WTC11 (cell line): Measurements from ENCODE around the gene ZBTB20. TPM values are rescaled to one million over a fixed set of nuclear protein-coding genes. Genes with fewer than 3 reads are reported as not detected.

Source experiments
- ATAC-seq: fragments of 200-7000 bp; cut with Tn5 transposase; 2 replicates; pipeline ENCODE4 v1.10.0; 2021; ENCODE audit warnings: mild to moderate bottlenecking, moderate library complexity
- CTCF ChIA-PET: fragments of 300-600 bp; sonication (Branson Sonifier 250); formaldehyde crosslinking; loops from one replicate; lab custom pipeline; 2021; ENCODE audit warnings: antibody characterized with exemption; lab: Charles Lee
- POLR2A ChIA-PET: fragments of 350-600 bp; sonication (Branson Sonifier 250); formaldehyde crosslinking; loops from one replicate; lab custom pipeline; 2021; ENCODE audit warnings: antibody characterized with exemption; lab: Charles Lee
- DNase-seq: peaks from one replicate; pipeline ENCODE4 v3.0.0; 2021; ENCODE audit warnings: low spot score
- H3K27ac Mint-ChIP-seq: 2 replicates; pipeline ENCODE4 v1.8.0; 2021; ENCODE audit warnings: mixed read lengths
- H3K27me3 Mint-ChIP-seq: 2 replicates; pipeline ENCODE4 v1.8.0; 2021; ENCODE audit warnings: low read depth, mild to moderate bottlenecking, moderate library complexity, mixed read lengths
- H3K36me3 Mint-ChIP-seq: 2 replicates; pipeline ENCODE4 v1.8.0; 2021; ENCODE audit warnings: mixed read lengths
- H3K4me1 Mint-ChIP-seq: 2 replicates; pipeline ENCODE4 v1.8.0; 2022; ENCODE audit warnings: mixed read lengths
- H3K4me3 Mint-ChIP-seq: 2 replicates; pipeline ENCODE4 v1.8.0; 2021; ENCODE audit warnings: mild to moderate bottlenecking, moderate library complexity, mixed read lengths
- H3K9me3 Mint-ChIP-seq: 2 replicates; pipeline ENCODE4 v1.8.0; 2021; ENCODE audit warnings: mixed read lengths
- CBFB ChIP-seq: sonication (generic); formaldehyde crosslinking; IDR thresholded peaks from 2 replicates; pipeline ENCODE4 v1.8.1; 2022; ENCODE audit warnings: mild to moderate bottlenecking, low read depth, missing genetic modification reagents
- MXD4 ChIP-seq: fragments of 250-450 bp; sonication (Bioruptor Pico); IDR thresholded peaks from 2 replicates; pipeline ENCODE4 v1.8.0; 2021; ENCODE audit warnings: mild to moderate bottlenecking, moderate library complexity, borderline replicate concordance
- NFE2L1 ChIP-seq: sonication (generic); formaldehyde crosslinking; IDR thresholded peaks from 2 replicates; pipeline ENCODE4 v1.8.1; 2023; ENCODE audit warnings: missing genetic modification reagents
- NR3C1 ChIP-seq: sonication (generic); formaldehyde crosslinking; conservative IDR thresholded peaks from 2 replicates; pipeline ENCODE4 v1.8.1; 2023; ENCODE audit warnings: low read depth, mild to moderate bottlenecking, missing genetic modification reagents
- RORB ChIP-seq: fragments of 250-450 bp; sonication (Bioruptor Pico); IDR thresholded peaks from 2 replicates; pipeline ENCODE4 v1.9.0; 2021; ENCODE audit warnings: mild to moderate bottlenecking
- SMAD3 ChIP-seq: sonication (generic); formaldehyde crosslinking; IDR thresholded peaks from 2 replicates; pipeline ENCODE4 v1.8.0; 2022; ENCODE audit warnings: missing genetic modification reagents, mild to moderate bottlenecking, borderline replicate concordance
- SOX15 ChIP-seq: fragments of 250-450 bp; sonication (Bioruptor Pico); IDR thresholded peaks from 2 replicates; pipeline ENCODE4 v1.9.0; 2021; ENCODE audit warnings: mild to moderate bottlenecking
- TEAD1 ChIP-seq: sonication (generic); formaldehyde crosslinking; IDR thresholded peaks from 2 replicates; pipeline ENCODE4 v1.8.0; 2022; ENCODE audit warnings: mild to moderate bottlenecking, missing genetic modification reagents
- ZNF121 ChIP-seq: sonication (generic); formaldehyde crosslinking; IDR thresholded peaks from 2 replicates; pipeline ENCODE4 v1.8.0; 2023; ENCODE audit warnings: missing genetic modification reagents
- ZNF232 ChIP-seq: sonication (generic); formaldehyde crosslinking; IDR thresholded peaks from 2 replicates; pipeline ENCODE4 v1.8.0; 2022; ENCODE audit warnings: mild to moderate bottlenecking, missing genetic modification reagents
- ZNF423 ChIP-seq: fragments of 250-450 bp; sonication (Bioruptor Pico); IDR thresholded peaks from 2 replicates; pipeline ENCODE4 v2.1.2; 2022; ENCODE audit warnings: mild to moderate bottlenecking, moderate library complexity
- total RNA-seq: library from RNA; stranded (reverse); gene quantifications from 3 replicates; pipeline ENCODE4 v1.2.3, GENCODE V29; 2021
- TF ChIP-seq, protein P1 (sequence below): fragments of 250-450 bp; sonication (Bioruptor Pico); IDR thresholded peaks from 2 replicates; pipeline ENCODE4 v1.8.0; 2021; ENCODE audit warnings: mild to moderate bottlenecking
- TF ChIP-seq, protein P2 (sequence below): fragments of 250-450 bp; sonication (Bioruptor Pico); IDR thresholded peaks from 2 replicates; pipeline ENCODE4 v1.9.0; 2021; ENCODE audit warnings: moderate library complexity, mild to moderate bottlenecking, inconsistent platforms, borderline replicate concordance
- TF ChIP-seq, protein P3 (sequence below): sonication (generic); formaldehyde crosslinking; IDR thresholded peaks from 2 replicates; pipeline ENCODE4 v1.8.1; 2022; ENCODE audit warnings: mild to moderate bottlenecking, missing genetic modification reagents, moderate library complexity, borderline replicate concordance
- TF ChIP-seq, protein P4 (sequence below): sonication (generic); formaldehyde crosslinking; IDR thresholded peaks from 2 replicates; pipeline ENCODE4 v1.8.1; 2023; ENCODE audit warnings: mild to moderate bottlenecking, moderate library complexity, missing genetic modification reagents
- TF ChIP-seq, protein P5 (sequence below): fragments of 250-450 bp; sonication (Bioruptor Pico); IDR thresholded peaks from 2 replicates; pipeline ENCODE4 v1.9.0; 2021; ENCODE audit warnings: mild to moderate bottlenecking

The ZBTB20 gene
- total RNA-seq, 1 experiment from 2014 or later, result 1.5 TPM

DNA sequence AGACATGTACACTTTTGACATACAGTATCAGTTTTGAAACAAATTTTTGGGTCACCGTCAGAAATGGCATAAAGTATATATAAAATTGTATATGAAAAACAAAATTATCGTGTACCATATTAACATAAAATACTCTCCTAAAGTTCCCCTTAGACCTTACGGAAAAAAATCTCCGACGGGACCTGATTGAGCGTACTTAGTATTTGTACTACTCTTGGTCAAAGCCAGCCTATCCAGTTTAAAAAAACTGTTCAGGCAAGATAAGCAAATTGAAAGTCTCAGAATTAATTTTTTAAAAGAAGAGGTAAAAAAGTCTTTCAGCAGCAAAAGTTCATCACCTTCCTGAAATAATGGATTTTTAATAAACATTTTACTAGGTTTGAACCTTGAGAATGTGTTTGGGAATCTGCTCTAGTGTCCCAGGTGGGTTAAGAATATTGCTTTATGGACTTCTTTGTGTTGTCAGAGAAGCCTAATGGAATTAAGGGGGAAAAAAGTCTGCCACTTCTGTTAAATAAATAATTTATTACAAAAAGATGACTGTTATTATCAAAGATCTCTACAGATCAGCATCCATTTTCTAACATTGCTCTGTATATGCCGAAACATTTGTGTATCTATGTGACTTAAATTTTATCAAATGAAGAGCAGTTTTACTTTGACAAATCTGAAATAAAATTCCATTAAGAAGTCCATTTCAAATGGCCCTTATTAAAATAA lies 48.6 kb downstream of the ZBTB20 start:
- peaks cover 11% of the 10 kb centered on the region for H3K4me1 Mint-ChIP-seq
- no peaks in the 10 kb centered on the region for H3K27me3 Mint-ChIP-seq
- no peaks in the 10 kb centered on the region for H3K36me3 Mint-ChIP-seq
- H3K9me3 Mint-ChIP-seq, result peaks cover 6% of the 10 kb centered on the region
- ATAC-seq, result no peak
- H3K4me3 Mint-ChIP-seq, result no peak overlapping the region
- no peak overlapping the region for H3K27ac Mint-ChIP-seq
- CTCF ChIA-PET, result no interaction called here
- DNase-seq, result no peak
- TF ChIP-seq, protein P1, sequence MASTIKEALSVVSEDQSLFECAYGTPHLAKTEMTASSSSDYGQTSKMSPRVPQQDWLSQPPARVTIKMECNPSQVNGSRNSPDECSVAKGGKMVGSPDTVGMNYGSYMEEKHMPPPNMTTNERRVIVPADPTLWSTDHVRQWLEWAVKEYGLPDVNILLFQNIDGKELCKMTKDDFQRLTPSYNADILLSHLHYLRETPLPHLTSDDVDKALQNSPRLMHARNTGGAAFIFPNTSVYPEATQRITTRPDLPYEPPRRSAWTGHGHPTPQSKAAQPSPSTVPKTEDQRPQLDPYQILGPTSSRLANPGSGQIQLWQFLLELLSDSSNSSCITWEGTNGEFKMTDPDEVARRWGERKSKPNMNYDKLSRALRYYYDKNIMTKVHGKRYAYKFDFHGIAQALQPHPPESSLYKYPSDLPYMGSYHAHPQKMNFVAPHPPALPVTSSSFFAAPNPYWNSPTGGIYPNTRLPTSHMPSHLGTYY (CRISPR knock-in tag), result no peak
- POLR2A ChIA-PET, result no interaction called here

- no peaks in the 10 kb centered on the region for H3K27me3 Mint-ChIP-seq
- no peak for ATAC-seq
- POLR2A ChIA-PET, result no interaction called here
- TF ChIP-seq, protein P2, sequence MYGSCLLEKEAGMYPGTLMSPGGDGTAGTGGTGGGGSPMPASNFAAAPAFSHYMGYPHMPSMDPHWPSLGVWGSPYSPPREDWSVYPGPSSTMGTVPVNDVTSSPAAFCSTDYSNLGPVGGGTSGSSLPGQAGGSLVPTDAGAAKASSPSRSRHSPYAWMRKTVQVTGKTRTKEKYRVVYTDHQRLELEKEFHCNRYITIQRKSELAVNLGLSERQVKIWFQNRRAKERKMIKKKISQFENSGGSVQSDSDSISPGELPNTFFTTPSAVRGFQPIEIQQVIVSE (CRISPR knock-in tag), result no peak
- TF ChIP-seq ZNF121 (no peak), SMAD3 (CRISPR knock-in tag) (no peak), MXD4 (CRISPR knock-in tag) (no peak), TEAD1 (CRISPR knock-in tag) (no peak), NR3C1 (CRISPR knock-in tag) (no peak), RORB (CRISPR knock-in tag) (no peak), CBFB (CRISPR knock-in tag) (no peak), NFE2L1 (CRISPR knock-in tag) (no peak), ZNF423 (CRISPR knock-in tag) (no peak), ZNF232 (CRISPR knock-in tag) (no peak), SOX15 (CRISPR knock-in tag) (no peak)
- TF ChIP-seq, protein P3, sequence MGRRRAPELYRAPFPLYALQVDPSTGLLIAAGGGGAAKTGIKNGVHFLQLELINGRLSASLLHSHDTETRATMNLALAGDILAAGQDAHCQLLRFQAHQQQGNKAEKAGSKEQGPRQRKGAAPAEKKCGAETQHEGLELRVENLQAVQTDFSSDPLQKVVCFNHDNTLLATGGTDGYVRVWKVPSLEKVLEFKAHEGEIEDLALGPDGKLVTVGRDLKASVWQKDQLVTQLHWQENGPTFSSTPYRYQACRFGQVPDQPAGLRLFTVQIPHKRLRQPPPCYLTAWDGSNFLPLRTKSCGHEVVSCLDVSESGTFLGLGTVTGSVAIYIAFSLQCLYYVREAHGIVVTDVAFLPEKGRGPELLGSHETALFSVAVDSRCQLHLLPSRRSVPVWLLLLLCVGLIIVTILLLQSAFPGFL (CRISPR knock-in tag), result no peak
- TF ChIP-seq, protein P4, sequence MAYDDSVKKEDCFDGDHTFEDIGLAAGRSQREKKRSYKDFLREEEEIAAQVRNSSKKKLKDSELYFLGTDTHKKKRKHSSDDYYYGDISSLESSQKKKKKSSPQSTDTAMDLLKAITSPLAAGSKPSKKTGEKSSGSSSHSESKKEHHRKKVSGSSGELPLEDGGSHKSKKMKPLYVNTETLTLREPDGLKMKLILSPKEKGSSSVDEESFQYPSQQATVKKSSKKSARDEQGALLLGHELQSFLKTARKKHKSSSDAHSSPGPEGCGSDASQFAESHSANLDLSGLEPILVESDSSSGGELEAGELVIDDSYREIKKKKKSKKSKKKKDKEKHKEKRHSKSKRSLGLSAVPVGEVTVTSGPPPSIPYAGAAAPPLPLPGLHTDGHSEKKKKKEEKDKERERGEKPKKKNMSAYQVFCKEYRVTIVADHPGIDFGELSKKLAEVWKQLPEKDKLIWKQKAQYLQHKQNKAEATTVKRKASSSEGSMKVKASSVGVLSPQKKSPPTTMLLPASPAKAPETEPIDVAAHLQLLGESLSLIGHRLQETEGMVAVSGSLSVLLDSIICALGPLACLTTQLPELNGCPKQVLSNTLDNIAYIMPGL, result no peak
- TF ChIP-seq, protein P5, sequence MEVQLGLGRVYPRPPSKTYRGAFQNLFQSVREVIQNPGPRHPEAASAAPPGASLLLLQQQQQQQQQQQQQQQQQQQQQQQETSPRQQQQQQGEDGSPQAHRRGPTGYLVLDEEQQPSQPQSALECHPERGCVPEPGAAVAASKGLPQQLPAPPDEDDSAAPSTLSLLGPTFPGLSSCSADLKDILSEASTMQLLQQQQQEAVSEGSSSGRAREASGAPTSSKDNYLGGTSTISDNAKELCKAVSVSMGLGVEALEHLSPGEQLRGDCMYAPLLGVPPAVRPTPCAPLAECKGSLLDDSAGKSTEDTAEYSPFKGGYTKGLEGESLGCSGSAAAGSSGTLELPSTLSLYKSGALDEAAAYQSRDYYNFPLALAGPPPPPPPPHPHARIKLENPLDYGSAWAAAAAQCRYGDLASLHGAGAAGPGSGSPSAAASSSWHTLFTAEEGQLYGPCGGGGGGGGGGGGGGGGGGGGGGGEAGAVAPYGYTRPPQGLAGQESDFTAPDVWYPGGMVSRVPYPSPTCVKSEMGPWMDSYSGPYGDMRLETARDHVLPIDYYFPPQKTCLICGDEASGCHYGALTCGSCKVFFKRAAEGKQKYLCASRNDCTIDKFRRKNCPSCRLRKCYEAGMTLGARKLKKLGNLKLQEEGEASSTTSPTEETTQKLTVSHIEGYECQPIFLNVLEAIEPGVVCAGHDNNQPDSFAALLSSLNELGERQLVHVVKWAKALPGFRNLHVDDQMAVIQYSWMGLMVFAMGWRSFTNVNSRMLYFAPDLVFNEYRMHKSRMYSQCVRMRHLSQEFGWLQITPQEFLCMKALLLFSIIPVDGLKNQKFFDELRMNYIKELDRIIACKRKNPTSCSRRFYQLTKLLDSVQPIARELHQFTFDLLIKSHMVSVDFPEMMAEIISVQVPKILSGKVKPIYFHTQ (CRISPR knock-in tag), result no peak
- TF ChIP-seq, all 79 proteins: peak for 0
- Mint-ChIP-seq H3K36me3 (no peaks in the 10 kb centered on the region), H3K4me1 (peaks cover 9% of the 10 kb centered on the region), H3K27ac (no peak overlapping the region), H3K9me3 (no peaks in the 10 kb centered on the region), H3K4me3 (no peak overlapping the region)
- no peak for DNase-seq
- CTCF ChIA-PET, result no interaction called here
Observed at GRCh38 chr3:115095236-115095635, 51.9 kb downstream of the ZBTB20 start.
